GM18508 (cell line): ENCODE data around the gene FXYD4.
"Not testable (repeated sequence)": the region's sequence is repeated elsewhere in the genome, so short reads cannot be mapped to it uniquely, and the experiment has no call there.

Experiments used
- ATAC-seq: cut with Tn5 transposase; IDR thresholded peaks from one replicate; pipeline ENCODE4 v1.9.1; 2021; ENCODE audit warnings: moderate number of reproducible peaks; ENCODE audit not compliant: insufficient read depth, unreplicated experiment

FXYD4 gene

GRCh38 chr10:43392748-43393147 lies 21.3 kb downstream of the FXYD4 start:
- ATAC-seq, result no peak

- not testable (repeated sequence) for ATAC-seq
These were observed 21.8 kb downstream of the FXYD4 start for GRCh38 chr10:43393186-43393585.

- ATAC-seq, result no peak
These were observed 22.3 kb downstream of the FXYD4 start for GRCh38 chr10:43393606-43394360.

- no peak for ATAC-seq
These were observed 23.4 kb downstream of the FXYD4 start for GRCh38 chr10:43394868-43395267.

GRCh38 chr10:43395571-43396060 lies 24.2 kb downstream of the FXYD4 start:
- no peak for ATAC-seq

GRCh38 chr10:43396061-43396927 lies 24.9 kb downstream of the FXYD4 start:
- ATAC-seq, result peak; percentile 4

- peak; percentile 73 for ATAC-seq
These were observed 25.6 kb downstream of the FXYD4 start for GRCh38 chr10:43396928-43397624.

- no peak for ATAC-seq
These were observed 27.5 kb downstream of the FXYD4 start for GRCh38 chr10:43398939-43399319.

GRCh38 chr10:43399320-43400310 lies 28.2 kb downstream of the FXYD4 start:
- ATAC-seq, result no peak

- ATAC-seq, result no peak
These were observed 30.2 kb downstream of the FXYD4 start for GRCh38 chr10:43401627-43402026.

GRCh38 chr10:43402176-43402575 lies 30.7 kb downstream of the FXYD4 start:
- no peak for ATAC-seq

- ATAC-seq, result no peak
These were observed 31.5 kb downstream of the FXYD4 start for GRCh38 chr10:43402880-43403452.

- ATAC-seq, result no peak
These were observed 32.7 kb downstream of the FXYD4 start for GRCh38 chr10:43403911-43404703.

GRCh38 chr10:43404704-43405084 lies 33.3 kb downstream of the FXYD4 start:
- ATAC-seq, result no peak

GRCh38 chr10:43407148-43407575 lies 35.7 kb downstream of the FXYD4 start:
- ATAC-seq, result no peak

GRCh38 chr10:43407576-43408330 lies 36.3 kb downstream of the FXYD4 start:
- peak; percentile 31 for ATAC-seq

- no peak for ATAC-seq
These were observed 36.9 kb downstream of the FXYD4 start for GRCh38 chr10:43408331-43408709.
